Measurements from ENCODE around the gene PDE8A.

The PDE8A gene

GRCh38 chr15:85064710-85065109 lies 83.1 kb downstream of the PDE8A start:
- Histone ChIP-seq H3K36me3 (ENCODE audit: control insufficient read depth, insufficient read depth, low read length) (no peaks in the 10 kb centered on the region), H3K27ac (ENCODE audit: insufficient read depth, low read length, poor library complexity, severe bottlenecking) (no peak overlapping the region), H3K4me3 (ENCODE audit: insufficient read depth, low read depth, low read length, poor library complexity, severe bottlenecking) (no peak overlapping the region), H3K9me3 (ENCODE audit: control insufficient read depth, low read length) (no peaks in the 10 kb centered on the region), H3K4me1 (ENCODE audit: control insufficient read depth, insufficient read depth, low read length, poor library complexity, severe bottlenecking) (no peaks in the 10 kb centered on the region), H3K27me3 (replicated peaks; ENCODE audit: control insufficient read depth, insufficient read depth, low read length, poor library complexity, severe bottlenecking) (no peaks in the 10 kb centered on the region)
- DNase-seq: no peak

GRCh38 chr15:85071061-85071460 lies 89.4 kb downstream of the PDE8A start:
- Histone ChIP-seq H3K36me3 (ENCODE audit: control insufficient read depth, insufficient read depth, low read length) (no peaks in the 10 kb centered on the region), H3K4me3 (ENCODE audit: insufficient read depth, low read depth, low read length, poor library complexity, severe bottlenecking) (no peak overlapping the region), H3K9me3 (ENCODE audit: control insufficient read depth, low read length) (no peaks in the 10 kb centered on the region), H3K4me1 (ENCODE audit: control insufficient read depth, insufficient read depth, low read length, poor library complexity, severe bottlenecking) (no peaks in the 10 kb centered on the region), H3K27me3 (replicated peaks; ENCODE audit: control insufficient read depth, insufficient read depth, low read length, poor library complexity, severe bottlenecking) (no peaks in the 10 kb centered on the region), H3K27ac (ENCODE audit: insufficient read depth, low read length, poor library complexity, severe bottlenecking) (no peak overlapping the region)
- no peak for DNase-seq

GRCh38 chr15:85071504-85071903 lies 89.8 kb downstream of the PDE8A start:
- H3K27me3 ChIP-seq (replicated peaks; ENCODE audit: control insufficient read depth, insufficient read depth, low read length, poor library complexity, severe bottlenecking): no peaks in the 10 kb centered on the region
- no peak overlapping the region for H3K4me3 ChIP-seq (ENCODE audit: insufficient read depth, low read depth, low read length, poor library complexity, severe bottlenecking)
- no peaks in the 10 kb centered on the region for H3K36me3 ChIP-seq (ENCODE audit: control insufficient read depth, insufficient read depth, low read length)
- no peaks in the 10 kb centered on the region for H3K4me1 ChIP-seq (ENCODE audit: control insufficient read depth, insufficient read depth, low read length, poor library complexity, severe bottlenecking)
- no peak for DNase-seq
- H3K9me3 ChIP-seq (ENCODE audit: control insufficient read depth, low read length): no peaks in the 10 kb centered on the region
- no peak overlapping the region for H3K27ac ChIP-seq (ENCODE audit: insufficient read depth, low read length, poor library complexity, severe bottlenecking)

- DNase-seq: no peak
- no peak overlapping the region for H3K4me3 ChIP-seq (ENCODE audit: insufficient read depth, low read depth, low read length, poor library complexity, severe bottlenecking)
- H3K4me1 ChIP-seq (ENCODE audit: control insufficient read depth, insufficient read depth, low read length, poor library complexity, severe bottlenecking): no peaks in the 10 kb centered on the region
- no peaks in the 10 kb centered on the region for H3K27me3 ChIP-seq (replicated peaks; ENCODE audit: control insufficient read depth, insufficient read depth, low read length, poor library complexity, severe bottlenecking)
- H3K36me3 ChIP-seq (ENCODE audit: control insufficient read depth, insufficient read depth, low read length): no peaks in the 10 kb centered on the region
- H3K9me3 ChIP-seq (ENCODE audit: control insufficient read depth, low read length): no peaks in the 10 kb centered on the region
- no peak overlapping the region for H3K27ac ChIP-seq (ENCODE audit: insufficient read depth, low read length, poor library complexity, severe bottlenecking)
Measured at GRCh38 chr15:85072917-85073316, 91.3 kb downstream of the PDE8A start.

- Histone ChIP-seq H3K4me3 (ENCODE audit: insufficient read depth, low read depth, low read length, poor library complexity, severe bottlenecking) (no peak overlapping the region), H3K36me3 (ENCODE audit: control insufficient read depth, insufficient read depth, low read length) (no peaks in the 10 kb centered on the region), H3K4me1 (ENCODE audit: control insufficient read depth, insufficient read depth, low read length, poor library complexity, severe bottlenecking) (no peaks in the 10 kb centered on the region), H3K27me3 (replicated peaks; ENCODE audit: control insufficient read depth, insufficient read depth, low read length, poor library complexity, severe bottlenecking) (no peaks in the 10 kb centered on the region), H3K27ac (ENCODE audit: insufficient read depth, low read length, poor library complexity, severe bottlenecking) (no peak overlapping the region), H3K9me3 (ENCODE audit: control insufficient read depth, low read length) (no peaks in the 10 kb centered on the region)
- no peak for DNase-seq
Measured at GRCh38 chr15:85073556-85074194, 92.0 kb downstream of the PDE8A start.

- Histone ChIP-seq H3K27ac (ENCODE audit: insufficient read depth, low read length, poor library complexity, severe bottlenecking) (no peak overlapping the region), H3K27me3 (replicated peaks; ENCODE audit: control insufficient read depth, insufficient read depth, low read length, poor library complexity, severe bottlenecking) (no peaks in the 10 kb centered on the region), H3K4me3 (ENCODE audit: insufficient read depth, low read depth, low read length, poor library complexity, severe bottlenecking) (no peak overlapping the region), H3K36me3 (ENCODE audit: control insufficient read depth, insufficient read depth, low read length) (peaks cover 31% of the 10 kb centered on the region), H3K4me1 (ENCODE audit: control insufficient read depth, insufficient read depth, low read length, poor library complexity, severe bottlenecking) (no peaks in the 10 kb centered on the region), H3K9me3 (ENCODE audit: control insufficient read depth, low read length) (no peaks in the 10 kb centered on the region)
- no peak for DNase-seq
Measured at GRCh38 chr15:85086855-85087254, 105.2 kb downstream of the PDE8A start.

- Histone ChIP-seq H3K36me3 (ENCODE audit: control insufficient read depth, insufficient read depth, low read length) (peaks cover 34% of the 10 kb centered on the region), H3K9me3 (ENCODE audit: control insufficient read depth, low read length) (no peaks in the 10 kb centered on the region), H3K27ac (ENCODE audit: insufficient read depth, low read length, poor library complexity, severe bottlenecking) (no peak overlapping the region), H3K27me3 (replicated peaks; ENCODE audit: control insufficient read depth, insufficient read depth, low read length, poor library complexity, severe bottlenecking) (no peaks in the 10 kb centered on the region), H3K4me1 (ENCODE audit: control insufficient read depth, insufficient read depth, low read length, poor library complexity, severe bottlenecking) (no peaks in the 10 kb centered on the region), H3K4me3 (ENCODE audit: insufficient read depth, low read depth, low read length, poor library complexity, severe bottlenecking) (no peak overlapping the region)
- DNase-seq: no peak
Measured at GRCh38 chr15:85088300-85088699, 106.6 kb downstream of the PDE8A start.

GRCh38 chr15:85089929-85090597 lies 108.4 kb downstream of the PDE8A start:
- H3K27me3 ChIP-seq (replicated peaks; ENCODE audit: control insufficient read depth, insufficient read depth, low read length, poor library complexity, severe bottlenecking): no peaks in the 10 kb centered on the region
- H3K4me3 ChIP-seq (ENCODE audit: insufficient read depth, low read depth, low read length, poor library complexity, severe bottlenecking): no peak overlapping the region
- no peaks in the 10 kb centered on the region for H3K4me1 ChIP-seq (ENCODE audit: control insufficient read depth, insufficient read depth, low read length, poor library complexity, severe bottlenecking)
- peaks cover 33% of the 10 kb centered on the region for H3K36me3 ChIP-seq (ENCODE audit: control insufficient read depth, insufficient read depth, low read length)
- no peak for DNase-seq
- H3K9me3 ChIP-seq (ENCODE audit: control insufficient read depth, low read length): no peaks in the 10 kb centered on the region
- no peak overlapping the region for H3K27ac ChIP-seq (ENCODE audit: insufficient read depth, low read length, poor library complexity, severe bottlenecking)

- Histone ChIP-seq H3K4me1 (ENCODE audit: control insufficient read depth, insufficient read depth, low read length, poor library complexity, severe bottlenecking) (no peaks in the 10 kb centered on the region), H3K9me3 (ENCODE audit: control insufficient read depth, low read length) (no peaks in the 10 kb centered on the region), H3K27me3 (replicated peaks; ENCODE audit: control insufficient read depth, insufficient read depth, low read length, poor library complexity, severe bottlenecking) (no peaks in the 10 kb centered on the region), H3K27ac (ENCODE audit: insufficient read depth, low read length, poor library complexity, severe bottlenecking) (no peak overlapping the region), H3K36me3 (ENCODE audit: control insufficient read depth, insufficient read depth, low read length) (peaks cover 28% of the 10 kb centered on the region), H3K4me3 (ENCODE audit: insufficient read depth, low read depth, low read length, poor library complexity, severe bottlenecking) (no peak overlapping the region)
- DNase-seq: no peak
Measured at GRCh38 chr15:85091990-85092389, 110.3 kb downstream of the PDE8A start.

GRCh38 chr15:85094685-85095084 lies 113.0 kb downstream of the PDE8A start:
- H3K36me3 ChIP-seq (ENCODE audit: control insufficient read depth, insufficient read depth, low read length): peaks cover 26% of the 10 kb centered on the region

More at GRCh38 chr15:85094685-85095084, 113.0 kb downstream of the PDE8A start:
- Histone ChIP-seq H3K27ac (ENCODE audit: insufficient read depth, low read length, poor library complexity, severe bottlenecking) (no peak overlapping the region), H3K4me3 (ENCODE audit: insufficient read depth, low read depth, low read length, poor library complexity, severe bottlenecking) (no peak overlapping the region), H3K27me3 (replicated peaks; ENCODE audit: control insufficient read depth, insufficient read depth, low read length, poor library complexity, severe bottlenecking) (no peaks in the 10 kb centered on the region), H3K4me1 (ENCODE audit: control insufficient read depth, insufficient read depth, low read length, poor library complexity, severe bottlenecking) (no peaks in the 10 kb centered on the region), H3K9me3 (ENCODE audit: control insufficient read depth, low read length) (no peaks in the 10 kb centered on the region)
- DNase-seq: no peak

Measured in effector memory CD4-positive, alpha-beta T cell (primary cell).